H9 (cell line): ENCODE data around the gene CDKL5. TPM values are rescaled to one million over a fixed set of nuclear protein-coding genes. Genes with fewer than 3 reads are reported as not detected.

ENCODE experiments used
- DNase-seq: peaks from one replicate; pipeline ENCODE4 v3.0.0-alpha.2; 2017
- H2AFZ ChIP-seq: one replicate; pipeline ENCODE4 v1.6.1; 2013; ENCODE audit warnings: mild to moderate bottlenecking, low read length, control low read depth, moderate library complexity
- H2AK5ac ChIP-seq: 2 replicates; pipeline ENCODE4 v1.6.1; 2013; ENCODE audit warnings: low read length, control low read depth, mixed read lengths; ENCODE audit not compliant: insufficient read length
- H2BK120ac ChIP-seq: one replicate; pipeline ENCODE4 v1.6.1; 2013; ENCODE audit warnings: low read depth, mild to moderate bottlenecking, low read length, control low read depth, inconsistent platforms; ENCODE audit not compliant: poor library complexity, severe bottlenecking
- H2BK12ac ChIP-seq: 2 replicates; pipeline ENCODE4 v1.6.1; 2013; ENCODE audit warnings: low read length, control low read depth, mixed read lengths, low read depth; ENCODE audit not compliant: insufficient read length
- H2BK15ac ChIP-seq: 2 replicates; pipeline ENCODE4 v1.6.1; 2013; ENCODE audit warnings: low read depth, low read length, control low read depth
- H2BK20ac ChIP-seq: one replicate; pipeline ENCODE4 v1.6.1; 2013; ENCODE audit warnings: low read depth, mild to moderate bottlenecking, low read length, control low read depth, inconsistent platforms; ENCODE audit not compliant: poor library complexity, severe bottlenecking
- H2BK5ac ChIP-seq: 2 replicates; pipeline ENCODE4 v1.6.1; 2013; ENCODE audit warnings: low read length, control low read depth, mixed read lengths; ENCODE audit not compliant: insufficient read length
- H3K14ac ChIP-seq: 2 replicates; pipeline ENCODE4 v1.6.1; 2013; ENCODE audit warnings: low read length, control low read depth; ENCODE audit not compliant: insufficient read depth
- H3K18ac ChIP-seq: 2 replicates; pipeline ENCODE4 v1.6.1; 2013; ENCODE audit warnings: low read depth, mild to moderate bottlenecking, mixed read lengths, low read length, control low read depth; ENCODE audit not compliant: insufficient read length
- H3K23ac ChIP-seq: 2 replicates; pipeline ENCODE4 v1.6.1; 2013; ENCODE audit warnings: low read length, control low read depth, mixed read lengths, low read depth; ENCODE audit not compliant: insufficient read length
- H3K23me2 ChIP-seq: 2 replicates; pipeline ENCODE4 v1.6.1; 2013; ENCODE audit warnings: low read depth, mild to moderate bottlenecking, mixed read lengths, low read length, control low read depth; ENCODE audit not compliant: insufficient read length, poor library complexity, severe bottlenecking
- H3K27ac ChIP-seq: 2 replicates; pipeline ENCODE4 v1.5.1; 2013; ENCODE audit warnings: low read length, control low read depth, mixed read lengths, low read depth; ENCODE audit not compliant: insufficient read length
- H3K27me3 ChIP-seq: 2 replicates; pipeline ENCODE4 v1.6.1; 2013; ENCODE audit warnings: low read length, control low read depth, inconsistent platforms; ENCODE audit not compliant: insufficient read depth
- H3K4ac ChIP-seq: 2 replicates; pipeline ENCODE4 v1.6.1; 2013; ENCODE audit warnings: low read depth, mild to moderate bottlenecking, control low read depth, inconsistent platforms, low read length, moderate library complexity
- H3K4me1 ChIP-seq: 2 replicates; pipeline ENCODE4 v1.6.1; 2013; ENCODE audit warnings: low read length, control low read depth, inconsistent platforms; ENCODE audit not compliant: insufficient read depth
- H3K4me2 ChIP-seq: 2 replicates; pipeline ENCODE4 v1.6.1; 2013; ENCODE audit warnings: low read length, control low read depth, mixed read lengths; ENCODE audit not compliant: insufficient read length, insufficient read depth
- H3K56ac ChIP-seq: 2 replicates; pipeline ENCODE4 v1.6.1; 2013; ENCODE audit warnings: low read depth, mild to moderate bottlenecking, mixed read lengths, low read length, control low read depth; ENCODE audit not compliant: insufficient read length
- H3K79me1 ChIP-seq: 2 replicates; pipeline ENCODE4 v1.6.1; 2013; ENCODE audit warnings: low read depth, mild to moderate bottlenecking, moderate library complexity, low read length, control low read depth, inconsistent platforms; ENCODE audit not compliant: insufficient read depth, poor library complexity, severe bottlenecking
- H3K79me2 ChIP-seq: 2 replicates; pipeline ENCODE4 v1.6.1; 2013; ENCODE audit warnings: low read length, control low read depth, inconsistent platforms; ENCODE audit not compliant: insufficient read depth
- H3K9ac ChIP-seq: 2 replicates; pipeline ENCODE4 v1.6.1; 2013; ENCODE audit warnings: low read length, control low read depth, mixed read lengths; ENCODE audit not compliant: insufficient read length; ENCODE audit errors: extremely low read depth
- H3K9me3 ChIP-seq: one replicate; pipeline ENCODE4 v1.6.1; 2013; ENCODE audit warnings: low read depth, low read length, inconsistent platforms; ENCODE audit not compliant: control insufficient read depth
- H3T11ph ChIP-seq: one replicate; pipeline ENCODE4 v1.6.1; 2013; ENCODE audit warnings: mild to moderate bottlenecking, low read length, control low read depth, inconsistent platforms
- H4K20me1 ChIP-seq: one replicate; pipeline ENCODE4 v1.6.1; 2013; ENCODE audit not compliant: control insufficient read depth, insufficient read length, insufficient read depth
- H4K5ac ChIP-seq: 2 replicates; pipeline ENCODE4 v1.6.1; 2013; ENCODE audit warnings: low read depth, mild to moderate bottlenecking, mixed read lengths, low read length, control low read depth; ENCODE audit not compliant: insufficient read length
- H4K8ac ChIP-seq: replicated peaks from 2 replicates; pipeline ENCODE4 v1.6.1; 2013; ENCODE audit warnings: low read length, control low read depth, mixed read lengths, low read depth; ENCODE audit not compliant: insufficient read length
- H4K91ac ChIP-seq: 2 replicates; pipeline ENCODE4 v1.6.1; 2013; ENCODE audit warnings: low read depth, mild to moderate bottlenecking, moderate library complexity, mixed read lengths, low read length, control low read depth; ENCODE audit not compliant: insufficient read length
- H3K27ac Mint-ChIP-seq, 3 experiments: 2 replicates in 2 of 3; 3 replicates in 1 of 3; pipeline ENCODE4 v1.8.0; 2020 to 2021; ENCODE audit warnings: mixed read lengths in 3 of 3, mild to moderate bottlenecking in 1 of 3, moderate library complexity in 1 of 3
- H3K27me3 Mint-ChIP-seq: 2 replicates; pipeline ENCODE4 v1.8.0; 2021; ENCODE audit warnings: low read depth, mild to moderate bottlenecking, moderate library complexity, mixed read lengths
- H3K36me3 Mint-ChIP-seq, 3 experiments: 2 replicates in 2 of 3; 3 replicates in 1 of 3; pipeline ENCODE4 v1.8.0; 2020 to 2021; ENCODE audit warnings: low read depth in 3 of 3, mixed read lengths in 3 of 3; ENCODE audit not compliant: insufficient read depth in 1 of 3
- H3K4me1 Mint-ChIP-seq, 2 experiments: 2 replicates each; pipeline ENCODE4 v1.8.0; 2020; ENCODE audit warnings: mixed read lengths in 2 of 2
- H3K4me3 Mint-ChIP-seq, 2 experiments: 2 replicates in 1 of 2; 3 replicates in 1 of 2; pipeline ENCODE4 v1.8.0; 2020 to 2021; ENCODE audit warnings: mild to moderate bottlenecking in 2 of 2, mixed read lengths in 2 of 2, moderate library complexity in 1 of 2
- H3K9me3 Mint-ChIP-seq, 2 experiments: 2 replicates in 1 of 2; 3 replicates in 1 of 2; pipeline ENCODE4 v1.8.0; 2020; ENCODE audit warnings: mild to moderate bottlenecking in 2 of 2, mixed read lengths in 2 of 2, moderate library complexity in 1 of 2
- CTCF ChIP-seq: fragments of 200-600 bp; sonication (generic); conservative IDR thresholded peaks from 3 replicates; pipeline ENCODE4 v1.8.0; 2021; ENCODE audit warnings: antibody characterized with exemption, mild to moderate bottlenecking
- WGBS: extraction: QIAGEN DNeasy Blood & Tissue Kit; methylation state at CpG from one replicate; pipeline ENCODE4 v1.1.7; 2013; ENCODE audit warnings: missing lambda C conversion rate, low lambda C conversion rate, mixed read lengths; ENCODE audit not compliant: insufficient read length; ENCODE audit errors: extremely low coverage; 5-methylcytosine and 5-hydroxymethylcytosine counted together
- total RNA-seq: library from RNA; stranded (reverse); gene quantifications from 2 replicates; pipeline ENCODE4 v1.2.1, GENCODE V29; 2021

The CDKL5 gene
- total RNA-seq, 1 experiment from 2014 or later: 19.5 TPM

- Histone ChIP-seq H3K4me2 (no peak overlapping the region), H3K27me3 (no peaks in the 10 kb centered on the region), H3K56ac (no peak overlapping the region), H2BK120ac (no peak overlapping the region), H2BK15ac (no peak overlapping the region), H2AFZ (no peak overlapping the region), H3K14ac (no peak overlapping the region), H4K91ac (no peak overlapping the region), H3K79me1 (no peaks in the 10 kb centered on the region), H3K27ac (no peak overlapping the region), H3K23me2 (no peaks in the 10 kb centered on the region), H3K79me2 (no peaks in the 10 kb centered on the region), H3K4me1 (no peaks in the 10 kb centered on the region), H2AK5ac (no peak overlapping the region), H3K4ac (no peak overlapping the region), H3K9ac (no peak overlapping the region), H4K8ac (no peak overlapping the region), H2BK20ac (no peak overlapping the region), H2BK5ac (no peak overlapping the region), H3K18ac (no peak overlapping the region), H3T11ph (no peak overlapping the region), H3K9me3 (peaks cover 8% of the 10 kb centered on the region), H2BK12ac (no peak overlapping the region), H4K20me1 (no peaks in the 10 kb centered on the region), H3K23ac (no peak overlapping the region), H4K5ac (no peak overlapping the region)
- H3K9me3 Mint-ChIP-seq: peaks cover 41 to 42% of the 10 kb centered on the region in 2 experiments
- no peak for DNase-seq
- TF ChIP-seq CTCF: no peak
- no CpG with 5 or more reads among the region's 1 CpG for WGBS
- H3K4me3 Mint-ChIP-seq: no peak overlapping the region
- no peaks in the 10 kb centered on the region for H3K27me3 Mint-ChIP-seq
- no peak overlapping the region for H3K27ac Mint-ChIP-seq
- peaks cover 7 to 11% of the 10 kb centered on the region in 2 experiments for H3K4me1 Mint-ChIP-seq
- H3K36me3 Mint-ChIP-seq: peaks cover 0 to 10% (median 3%) of the 10 kb centered on the region in 3 experiments; a peak in 4 of 7 replicates
Measured at GRCh38 chrX:18561020-18561419, 135.6 kb downstream of the CDKL5 start.
